Panc1 (cell line): ENCODE measurements around the gene NLN. TPM values are rescaled to one million over a fixed set of nuclear protein-coding genes. Genes with fewer than 3 reads are reported as not detected.

ENCODE experiments used
- ATAC-seq: fragments of 200-7000 bp; cut with Tn5 transposase; 2 replicates; pipeline ENCODE4 v1.9.1; 2020; ENCODE audit warnings: mild to moderate bottlenecking, moderate library complexity
- BruUV-seq: library from RNA; stranded (reverse); fragments of 400-500 nt; replicated peaks from 2 replicates; lab custom pipeline; 2021; lab: Mats Ljungman, UMichigan
- CTCF ChIA-PET: fragments of 300-600 bp; sonication (Branson Sonifier 250); formaldehyde crosslinking; loops from one replicate; lab custom pipeline; 2022; ENCODE audit warnings: antibody characterized with exemption; lab: Charles Lee
- POLR2A ChIA-PET: fragments of 300-600 bp; sonication (Branson Sonifier 250); formaldehyde crosslinking; loops from one replicate; lab custom pipeline; 2022; ENCODE audit warnings: antibody characterized with exemption; lab: Charles Lee
- DNase-seq: peaks from one replicate; pipeline ENCODE4 v3.0.0-alpha.2; 2010; ENCODE audit warnings: low read depth, low spot score
- H3K27ac ChIP-seq: 2 replicates; pipeline ENCODE4 v1.5.1; 2011; ENCODE audit warnings: mild to moderate bottlenecking, low read length, inconsistent platforms
- H3K27me3 ChIP-seq: fragments of 200-500 bp; sonication (Bioruptor generic); 2 replicates; pipeline ENCODE4 v1.6.0; 2014; ENCODE audit warnings: low read length, inconsistent platforms; ENCODE audit not compliant: control insufficient read depth, insufficient read depth
- H3K36me3 ChIP-seq: fragments of 200-500 bp; sonication (Bioruptor generic); 2 replicates; pipeline ENCODE4 v1.5.1; 2014; ENCODE audit warnings: inconsistent platforms, mild to moderate bottlenecking, low read length, moderate library complexity; ENCODE audit not compliant: control insufficient read depth, insufficient read depth
- H3K4me1 ChIP-seq: 2 replicates; pipeline ENCODE4 v1.5.1; 2011; ENCODE audit warnings: inconsistent platforms, mild to moderate bottlenecking, low read length, moderate library complexity; ENCODE audit not compliant: control insufficient read depth, insufficient read depth
- H3K4me3 ChIP-seq, 2 experiments: 2 replicates each; pipeline ENCODE4 v1.5.1; 2011 to 2012; ENCODE audit warnings: low read depth in 2 of 2, low read length in 2 of 2, mild to moderate bottlenecking in 2 of 2, inconsistent platforms in 1 of 2, moderate library complexity in 1 of 2
- H3K9me3 ChIP-seq: fragments of 200-500 bp; sonication (Bioruptor generic); 2 replicates; pipeline ENCODE4 v1.5.1; 2014; ENCODE audit warnings: low read depth, mild to moderate bottlenecking, inconsistent platforms, low read length, moderate library complexity; ENCODE audit not compliant: control insufficient read depth, insufficient read depth
- CTCF ChIP-seq: fragments of 450-650 bp; IDR thresholded peaks from 2 replicates; pipeline ENCODE4 v1.5.1; 2017; ENCODE audit warnings: mild to moderate bottlenecking
- POLR2AphosphoS5 ChIP-seq: IDR thresholded peaks from 2 replicates; pipeline ENCODE4 v1.6.1; 2012; ENCODE audit warnings: mild to moderate bottlenecking, low read depth, low read length, moderate library complexity
- SIN3A ChIP-seq: IDR thresholded peaks from 2 replicates; pipeline ENCODE4 v1.6.1; 2012; ENCODE audit warnings: low read depth, mild to moderate bottlenecking, low read length, moderate library complexity, borderline replicate concordance; ENCODE audit not compliant: insufficient read depth
- TCF7L2 ChIP-seq: IDR thresholded peaks from 2 replicates; pipeline ENCODE4 v1.6.1; 2011; ENCODE audit warnings: mild to moderate bottlenecking, low read depth, low read length, inconsistent platforms
- in situ Hi-C: cut with HindIII; loops from 2 replicates; pipeline ENCODE4 v1.10.0; 2016; ENCODE audit warnings: low sequenced_read_pairs, low pct_unique_long_range_greater_than_20kb
- intact Hi-C: fragments of 100-400 bp; cut with micrococcal nuclease; formaldehyde crosslinking; loops from one replicate; pipeline ENCODE4 v1.10.0; 2022; ENCODE audit not compliant: unreplicated experiment
- total RNA-seq: library from RNA; stranded (reverse); gene quantifications from one replicate; pipeline ENCODE4 v1.2.1, GENCODE V29; 2021; ENCODE audit not compliant: unreplicated experiment
- TF ChIP-seq, protein P1 (sequence below), 2 experiments: IDR thresholded peaks; 2 replicates each; pipeline ENCODE4 v1.6.1; 2011 to 2012; ENCODE audit warnings: low read depth in 2 of 2, control low read depth in 1 of 2, low read length in 1 of 2, mild to moderate bottlenecking in 1 of 2, moderate library complexity in 1 of 2; ENCODE audit not compliant: insufficient read depth in 1 of 2

NLN gene
- total RNA-seq, 1 experiment from 2014 or later: 51.8 TPM

GRCh38 chr5:65819215-65819904 is 97.4 kb downstream of the NLN start:
- Histone ChIP-seq H3K27ac (no peak overlapping the region), H3K36me3 (no peaks in the 10 kb centered on the region; the same call in 1 of the 2 replicates), H3K4me3 (no peak overlapping the region), H3K9me3 (no peaks in the 10 kb centered on the region), H3K27me3 (no peaks in the 10 kb centered on the region), H3K4me1 (no peaks in the 10 kb centered on the region)
- DNase-seq (no peak), ATAC-seq (no peak)
- intact Hi-C loops: no loop called here
- no TSS peak for BruUV-seq
- POLR2A ChIA-PET: no interaction called here
- CTCF ChIA-PET: no interaction called here
- in situ Hi-C loops: no loop called here
- TF ChIP-seq SIN3A (no peak), TCF7L2 (no peak), CTCF (no peak), POLR2AphosphoS5 (no peak)
- TF ChIP-seq, protein P1, sequence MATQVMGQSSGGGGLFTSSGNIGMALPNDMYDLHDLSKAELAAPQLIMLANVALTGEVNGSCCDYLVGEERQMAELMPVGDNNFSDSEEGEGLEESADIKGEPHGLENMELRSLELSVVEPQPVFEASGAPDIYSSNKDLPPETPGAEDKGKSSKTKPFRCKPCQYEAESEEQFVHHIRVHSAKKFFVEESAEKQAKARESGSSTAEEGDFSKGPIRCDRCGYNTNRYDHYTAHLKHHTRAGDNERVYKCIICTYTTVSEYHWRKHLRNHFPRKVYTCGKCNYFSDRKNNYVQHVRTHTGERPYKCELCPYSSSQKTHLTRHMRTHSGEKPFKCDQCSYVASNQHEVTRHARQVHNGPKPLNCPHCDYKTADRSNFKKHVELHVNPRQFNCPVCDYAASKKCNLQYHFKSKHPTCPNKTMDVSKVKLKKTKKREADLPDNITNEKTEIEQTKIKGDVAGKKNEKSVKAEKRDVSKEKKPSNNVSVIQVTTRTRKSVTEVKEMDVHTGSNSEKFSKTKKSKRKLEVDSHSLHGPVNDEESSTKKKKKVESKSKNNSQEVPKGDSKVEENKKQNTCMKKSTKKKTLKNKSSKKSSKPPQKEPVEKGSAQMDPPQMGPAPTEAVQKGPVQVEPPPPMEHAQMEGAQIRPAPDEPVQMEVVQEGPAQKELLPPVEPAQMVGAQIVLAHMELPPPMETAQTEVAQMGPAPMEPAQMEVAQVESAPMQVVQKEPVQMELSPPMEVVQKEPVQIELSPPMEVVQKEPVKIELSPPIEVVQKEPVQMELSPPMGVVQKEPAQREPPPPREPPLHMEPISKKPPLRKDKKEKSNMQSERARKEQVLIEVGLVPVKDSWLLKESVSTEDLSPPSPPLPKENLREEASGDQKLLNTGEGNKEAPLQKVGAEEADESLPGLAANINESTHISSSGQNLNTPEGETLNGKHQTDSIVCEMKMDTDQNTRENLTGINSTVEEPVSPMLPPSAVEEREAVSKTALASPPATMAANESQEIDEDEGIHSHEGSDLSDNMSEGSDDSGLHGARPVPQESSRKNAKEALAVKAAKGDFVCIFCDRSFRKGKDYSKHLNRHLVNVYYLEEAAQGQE (IDR thresholded peaks at IDR 0.05; ENCODE audit: insufficient read depth in 1 of 2, low read depth in 2 of 2, low read length in 1 of 2): no peak

DNA sequence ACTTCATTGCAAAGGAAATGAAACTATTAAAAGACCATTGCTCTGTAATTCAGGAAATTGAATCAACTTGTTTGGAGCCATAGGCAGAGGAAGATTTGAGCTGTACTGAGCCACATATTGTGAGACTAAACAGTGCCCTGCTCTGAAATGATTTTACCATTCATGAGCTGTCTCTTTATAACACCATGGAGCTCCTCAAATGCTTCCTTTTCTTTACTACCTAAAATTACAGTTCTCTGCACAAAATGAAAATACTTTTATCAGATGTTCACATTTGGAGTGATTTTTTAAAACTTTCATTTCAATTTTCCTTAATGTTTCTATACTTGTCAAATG is 97.9 kb downstream of the NLN start:
- no peak for ATAC-seq

More for the DNA sequence above, 97.9 kb downstream of the NLN start:
- in situ Hi-C loops: no loop called here
- H3K27me3 ChIP-seq: no peaks in the 10 kb centered on the region
- ChIA-PET CTCF (no interaction called here), POLR2A (no interaction called here)
- no TSS peak for BruUV-seq
- H3K27ac ChIP-seq: no peak overlapping the region
- DNase-seq: no peak
- no peaks in the 10 kb centered on the region for H3K4me1 ChIP-seq
- no peaks in the 10 kb centered on the region; the same call in 1 of the 2 replicates for H3K36me3 ChIP-seq
- H3K9me3 ChIP-seq: no peaks in the 10 kb centered on the region
- TF ChIP-seq, protein P1 (IDR thresholded peaks at IDR 0.05; ENCODE audit: insufficient read depth in 1 of 2, low read depth in 2 of 2, low read length in 1 of 2): no peak
- TF ChIP-seq POLR2AphosphoS5: no peak
- TF ChIP-seq SIN3A: no peak
- TF ChIP-seq TCF7L2: no peak
- TF ChIP-seq CTCF: no peak
- intact Hi-C loops: no loop called here
- no peak overlapping the region for H3K4me3 ChIP-seq
